NCI-H2107 treated with DMSO at 0.1 percent for 48 hours (cell line): Measurements from ENCODE around the gene AATF.
A peak's percentile ranks its signal among the peaks of the same experiment; 100 is the strongest.

ENCODE experiments used
- DNase-seq: peaks from one replicate; lab custom pipeline; 2025; ENCODE audit not compliant: unreplicated experiment; lab: John Stamatoyannopoulos, UW

The AATF gene

DNA sequence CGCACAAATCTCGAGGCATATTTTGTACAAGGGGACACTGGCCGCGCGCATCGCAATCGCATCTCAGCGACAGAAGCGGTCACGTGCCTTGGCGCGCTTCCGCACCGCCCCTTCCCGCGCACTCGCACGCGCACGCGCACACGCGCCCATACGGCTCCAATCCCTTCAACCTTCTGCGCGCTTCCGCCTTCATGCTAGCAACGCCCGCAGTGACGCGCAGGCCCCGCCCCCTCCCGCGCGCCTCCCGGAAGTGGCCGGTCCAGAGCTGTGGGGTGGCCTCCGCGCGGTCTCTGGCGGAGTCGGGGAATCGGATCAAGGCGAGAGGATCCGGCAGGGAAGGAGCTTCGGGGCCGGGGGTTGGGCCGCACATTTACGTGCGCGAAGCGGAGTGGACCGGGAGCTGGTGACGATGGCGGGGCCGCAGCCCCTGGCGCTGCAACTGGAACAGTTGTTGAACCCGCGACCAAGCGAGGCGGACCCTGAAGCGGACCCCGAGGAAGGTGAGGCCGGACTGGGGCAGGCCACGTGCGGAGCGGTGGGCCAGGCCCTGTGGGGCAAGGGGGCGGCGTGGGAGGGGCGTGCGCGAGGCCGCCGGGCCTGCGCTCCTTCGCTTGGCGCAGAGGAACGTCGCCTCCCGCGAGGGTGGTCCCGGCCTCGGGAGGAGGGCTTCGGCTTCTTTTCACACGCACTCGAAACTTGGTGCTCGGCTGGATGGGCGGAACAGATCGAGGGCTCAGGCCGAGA is at the start of gene AATF:
AATF (plus strand) TSS at position 238 of the 744 bp plus-strand sequence; CDS start at position 410, 172 bp downstream.
- DNase-seq, result peak; percentile 83

- no peak for DNase-seq
These were observed 49.2 kb upstream of the AATF start for GRCh38 chr17:36899250-36900159.

GRCh38 chr17:36900160-36900512 is 48.6 kb upstream of the AATF start:
- DNase-seq, result no peak

GRCh38 chr17:36901506-36901905 is 47.2 kb upstream of the AATF start:
- DNase-seq, result no peak

DNA sequence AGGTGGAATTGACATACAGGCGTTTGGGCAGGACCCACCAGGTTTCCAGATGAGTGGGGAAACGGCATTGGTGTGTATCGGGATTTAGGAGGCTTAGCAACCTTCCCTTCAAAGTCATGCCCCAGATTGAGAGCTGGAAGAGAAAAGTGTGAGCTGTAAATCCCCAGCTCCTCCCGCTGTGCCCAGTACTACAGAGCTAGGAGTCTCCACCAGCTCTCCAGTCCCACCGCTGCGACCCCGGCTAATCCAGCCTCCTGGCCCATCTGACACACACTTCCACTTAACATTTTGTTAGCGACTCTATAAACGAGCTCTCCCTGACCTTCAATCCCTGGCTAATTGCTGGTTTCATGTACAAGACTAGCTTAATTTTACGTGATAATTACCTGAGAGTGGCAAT is 41.3 kb upstream of the AATF start:
- no peak for DNase-seq

DNA sequence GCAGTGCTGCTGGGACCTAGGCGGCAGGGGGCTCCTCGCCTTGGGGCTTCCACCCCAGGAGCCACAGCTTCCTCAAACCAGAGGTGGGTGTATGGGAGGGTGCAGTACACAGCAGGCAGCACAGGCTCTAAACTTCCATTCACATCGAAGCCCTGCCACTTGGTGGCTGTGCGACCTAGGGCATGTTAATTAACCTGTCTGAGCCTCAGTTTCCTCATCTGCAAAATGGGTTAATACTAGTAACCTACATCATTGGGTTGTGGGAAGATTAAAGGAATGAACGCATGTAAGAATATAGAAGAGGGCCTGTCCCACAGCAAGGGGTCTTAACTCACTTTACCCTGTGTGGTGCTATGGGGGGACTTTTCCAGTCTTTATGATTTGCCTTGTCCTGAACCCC is 38.2 kb upstream of the AATF start:
- no peak for DNase-seq

GRCh38 chr17:36911001-36911400 is 37.8 kb upstream of the AATF start:
- DNase-seq, result no peak

GRCh38 chr17:36913132-36913531 is 35.6 kb upstream of the AATF start:
- DNase-seq, result no peak

DNA sequence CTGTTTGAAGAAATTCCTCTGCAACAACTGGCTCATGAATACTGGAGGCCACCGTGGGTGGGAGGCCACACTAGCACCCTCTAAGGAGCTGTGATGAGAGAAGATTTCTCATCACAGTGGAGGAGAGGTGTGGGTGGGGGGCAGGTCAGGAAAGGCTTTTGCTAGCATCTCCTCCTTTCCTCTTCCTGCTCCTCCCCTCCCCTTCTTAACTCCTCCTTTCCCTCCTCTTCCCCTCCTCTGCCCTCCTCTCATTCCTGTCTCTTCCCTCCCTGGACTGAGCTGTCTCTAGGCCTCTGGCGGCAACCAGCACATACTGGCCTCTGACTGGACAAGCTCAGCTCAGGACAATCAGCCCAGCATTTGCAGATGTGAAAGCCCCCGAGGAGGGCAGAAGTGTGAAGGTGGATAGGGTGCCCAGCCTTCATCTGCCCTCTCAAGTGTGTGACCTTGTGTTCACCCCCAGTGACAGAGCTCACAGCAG is 30.5 kb upstream of the AATF start:
- no peak for DNase-seq

- DNase-seq, result no peak
These were observed 29.3 kb upstream of the AATF start for GRCh38 chr17:36919407-36919968.

- no peak for DNase-seq
These were observed 28.4 kb upstream of the AATF start for GRCh38 chr17:36920032-36921005.

- no peak for DNase-seq
These were observed 27.5 kb upstream of the AATF start for GRCh38 chr17:36921095-36921851.

- no peak for DNase-seq
These were observed 26.6 kb upstream of the AATF start for GRCh38 chr17:36922175-36922574.

GRCh38 chr17:36923814-36924221 is 24.9 kb upstream of the AATF start:
- DNase-seq, result no peak

GRCh38 chr17:36926226-36926625 is 22.5 kb upstream of the AATF start:
- no peak for DNase-seq

- no peak for DNase-seq
These were observed 22.1 kb upstream of the AATF start for GRCh38 chr17:36926701-36927100.

DNA sequence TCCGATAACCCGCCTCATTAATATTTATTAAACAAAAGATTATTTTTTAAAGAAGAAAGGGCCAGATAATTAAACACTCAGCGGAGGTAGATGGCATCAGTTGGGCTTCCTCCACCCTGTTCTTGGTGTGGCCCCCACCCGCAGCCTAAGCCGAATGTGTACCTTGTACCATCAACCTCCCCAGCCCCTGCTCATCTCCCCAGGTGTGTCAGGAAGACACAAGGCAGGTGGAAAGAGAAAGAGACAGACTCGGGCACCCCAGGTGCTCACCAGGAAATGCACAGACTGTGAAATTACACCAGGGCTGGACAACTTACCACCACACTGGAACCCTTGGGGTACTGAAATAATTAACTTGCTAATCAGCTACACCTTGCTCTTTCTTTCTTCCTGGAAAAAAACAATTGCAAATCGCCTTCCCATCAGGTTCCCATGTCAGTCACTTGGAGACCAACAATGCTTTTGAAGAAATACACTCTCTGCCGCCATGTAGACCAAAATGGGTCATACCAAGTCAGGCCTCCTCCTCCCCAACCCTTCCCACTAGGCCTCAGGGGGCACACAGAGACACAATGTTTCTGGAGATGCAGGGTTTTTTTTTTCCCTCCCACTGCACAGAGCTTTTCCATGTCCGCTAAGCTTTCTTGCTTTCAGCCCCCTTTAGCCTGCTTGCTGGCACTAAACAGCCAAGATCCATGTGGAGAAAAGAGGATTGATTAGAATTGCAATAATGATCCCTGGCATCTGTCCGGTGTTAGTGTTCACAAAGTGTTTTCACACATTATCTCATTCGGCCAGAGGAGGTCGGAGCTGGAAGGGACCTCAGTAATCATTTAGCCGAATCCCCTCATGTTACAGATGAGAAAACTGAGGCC is 20.0 kb upstream of the AATF start:
- DNase-seq, result no peak

DNA sequence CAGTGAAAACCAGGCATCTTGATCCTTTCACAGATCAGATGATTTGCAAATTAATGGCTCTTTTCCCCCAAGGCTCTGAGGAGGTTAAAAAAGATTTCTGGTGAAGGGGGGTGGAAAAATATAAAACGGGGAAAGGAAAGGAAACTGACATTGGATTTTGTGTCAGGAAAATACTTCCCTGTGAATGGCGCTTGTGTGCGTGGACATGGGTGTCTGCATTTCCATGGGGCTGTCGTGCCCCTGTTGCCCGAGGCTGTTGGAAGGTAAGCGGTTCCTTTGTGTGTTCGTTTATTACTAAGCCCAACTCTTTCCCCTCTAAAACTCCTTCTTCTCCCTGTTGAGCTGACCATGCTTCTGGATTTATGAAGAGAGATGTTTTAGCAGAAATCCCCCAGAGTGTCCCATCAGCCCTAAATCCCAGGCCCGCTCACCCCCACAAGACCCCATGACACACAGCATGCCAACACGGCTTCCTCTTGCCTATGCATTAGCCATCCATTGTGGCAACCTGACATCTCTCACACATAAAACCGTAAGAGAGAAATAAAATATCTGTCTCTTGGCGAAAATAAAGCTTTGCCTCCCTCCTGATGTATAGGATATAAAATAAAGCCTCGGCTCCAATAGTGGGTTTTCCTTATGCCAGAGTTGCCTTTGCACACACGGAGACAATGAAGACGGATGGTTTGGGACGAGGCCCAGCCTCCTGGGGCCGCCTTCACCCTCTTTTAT is 18.7 kb upstream of the AATF start:
- no peak for DNase-seq
